MM.1S (cell line): Measurements from ENCODE around the gene EBF3.

Experiments used
- DNase-seq: peaks from one replicate; pipeline ENCODE4 v3.0.0-alpha.2; 2015
- H2AFZ ChIP-seq: fragments of 300-600 bp; sonication (generic); 2 replicates; pipeline ENCODE4 v1.6.0; 2016; ENCODE audit warnings: antibody characterized with exemption, low read length
- H3F3A ChIP-seq: fragments of 300-600 bp; sonication (generic); 2 replicates; pipeline ENCODE4 v1.6.1; 2016; ENCODE audit warnings: mild to moderate bottlenecking, antibody characterized with exemption, low read length, moderate library complexity, mixed read lengths; ENCODE audit not compliant: insufficient read depth
- H3K27ac ChIP-seq: fragments of 300-600 bp; sonication (generic); 2 replicates; pipeline ENCODE4 v1.5.1; 2016; ENCODE audit warnings: mild to moderate bottlenecking, low read length
- H3K27me3 ChIP-seq: fragments of 300-600 bp; sonication (generic); replicated peaks from 2 replicates; pipeline ENCODE4 v1.6.0; 2016; ENCODE audit warnings: low read length; ENCODE audit not compliant: insufficient read depth
- H3K36me3 ChIP-seq: fragments of 300-600 bp; sonication (generic); replicated peaks from 2 replicates; pipeline ENCODE4 v1.6.1; 2016; ENCODE audit warnings: mild to moderate bottlenecking, low read length, mixed read lengths; ENCODE audit not compliant: insufficient read depth
- H3K4me1 ChIP-seq: fragments of 300-600 bp; sonication (generic); 2 replicates; pipeline ENCODE4 v1.6.1; 2016; ENCODE audit warnings: low read length, mixed read lengths
- H3K4me2 ChIP-seq: fragments of 300-600 bp; sonication (generic); 2 replicates; pipeline ENCODE4 v1.6.0; 2016; ENCODE audit warnings: low read depth, low read length
- H3K4me3 ChIP-seq: fragments of 300-600 bp; sonication (generic); 2 replicates; pipeline ENCODE4 v1.5.1; 2016; ENCODE audit warnings: low read length, mixed read lengths
- H3K79me2 ChIP-seq: fragments of 300-600 bp; sonication (generic); 2 replicates; pipeline ENCODE4 v1.6.1; 2016; ENCODE audit warnings: mixed run types, low read length, mixed read lengths
- H3K9ac ChIP-seq: fragments of 300-600 bp; sonication (generic); 2 replicates; pipeline ENCODE4 v1.6.1; 2016; ENCODE audit warnings: low read length, mixed read lengths
- H3K9me2 ChIP-seq: fragments of 300-600 bp; sonication (generic); replicated peaks from 2 replicates; pipeline ENCODE4 v1.6.1; 2016; ENCODE audit warnings: mild to moderate bottlenecking, low read length, mixed read lengths; ENCODE audit not compliant: insufficient read depth
- H3K9me3 ChIP-seq: fragments of 300-600 bp; sonication (generic); replicated peaks from 2 replicates; pipeline ENCODE4 v1.6.1; 2016; ENCODE audit warnings: mild to moderate bottlenecking, low read length, mixed read lengths; ENCODE audit not compliant: insufficient read depth
- H4K20me1 ChIP-seq: fragments of 300-600 bp; sonication (generic); 2 replicates; pipeline ENCODE4 v1.6.1; 2016; ENCODE audit warnings: mild to moderate bottlenecking, low read length, moderate library complexity, mixed read lengths; ENCODE audit not compliant: insufficient read depth
- CTCF ChIP-seq: fragments of 300-600 bp; sonication (generic); IDR thresholded peaks from 2 replicates; pipeline ENCODE4 v1.5.1; 2016; ENCODE audit warnings: antibody characterized with exemption, low read length, mixed read lengths
- EZH2 ChIP-seq: fragments of 300-600 bp; sonication (generic); optimal IDR thresholded peaks from 2 replicates; pipeline ENCODE3; 2017; ENCODE audit warnings: low read depth, mild to moderate bottlenecking, antibody characterized with exemption, low read length, mixed read lengths
- EZH2phosphoT487 ChIP-seq: fragments of 300-600 bp; sonication (generic); IDR thresholded peaks from 2 replicates; pipeline ENCODE4 v1.6.1; 2018; ENCODE audit warnings: antibody characterized with exemption, low read length

The EBF3 gene

GRCh38 chr10:129951101-129951969 lies 12.7 kb downstream of the EBF3 start:
- H2AFZ ChIP-seq, result no peak overlapping the region
- no peaks in the 10 kb centered on the region for H4K20me1 ChIP-seq
- TF ChIP-seq CTCF (no peak), EZH2phosphoT487 (no peak), EZH2 (no peak)
- DNase-seq, result no peak
- H3K27ac ChIP-seq, result no peak overlapping the region
- H3F3A ChIP-seq, result no peaks in the 10 kb centered on the region
- H3K4me3 ChIP-seq, result no peak overlapping the region
- H3K9me2 ChIP-seq, result no peaks in the 10 kb centered on the region
- H3K79me2 ChIP-seq, result no peaks in the 10 kb centered on the region
- H3K4me2 ChIP-seq, result no peak overlapping the region
- no peaks in the 10 kb centered on the region for H3K4me1 ChIP-seq
- no peaks in the 10 kb centered on the region for H3K36me3 ChIP-seq
- no peaks in the 10 kb centered on the region for H3K9me3 ChIP-seq
- H3K9ac ChIP-seq, result no peak overlapping the region
- no peaks in the 10 kb centered on the region for H3K27me3 ChIP-seq

GRCh38 chr10:129950676-129951075 lies 13.4 kb downstream of the EBF3 start:
- Histone ChIP-seq H3K4me1 (no peaks in the 10 kb centered on the region), H3K79me2 (no peaks in the 10 kb centered on the region), H4K20me1 (no peaks in the 10 kb centered on the region), H3K9me2 (no peaks in the 10 kb centered on the region), H3K9ac (no peak overlapping the region), H3K27ac (no peak overlapping the region), H3K36me3 (no peaks in the 10 kb centered on the region), H3K9me3 (no peaks in the 10 kb centered on the region), H3K4me3 (no peak overlapping the region), H2AFZ (no peak overlapping the region), H3K4me2 (no peak overlapping the region), H3F3A (no peaks in the 10 kb centered on the region), H3K27me3 (peaks cover 6% of the 10 kb centered on the region; the same call in 1 of the 2 replicates)
- no peak for TF ChIP-seq EZH2phosphoT487
- TF ChIP-seq CTCF, result no peak
- no peak for TF ChIP-seq EZH2
- no peak for DNase-seq

- Histone ChIP-seq H3K9ac (no peak overlapping the region), H2AFZ (no peak overlapping the region), H3K4me3 (no peak overlapping the region), H4K20me1 (no peaks in the 10 kb centered on the region), H3K4me2 (no peak overlapping the region), H3K4me1 (no peaks in the 10 kb centered on the region), H3F3A (no peaks in the 10 kb centered on the region), H3K9me2 (no peaks in the 10 kb centered on the region), H3K9me3 (no peaks in the 10 kb centered on the region), H3K36me3 (no peaks in the 10 kb centered on the region), H3K27me3 (peaks cover 10% of the 10 kb centered on the region; the same call in 1 of the 2 replicates), H3K79me2 (no peaks in the 10 kb centered on the region), H3K27ac (no peak overlapping the region)
- no peak for DNase-seq
- TF ChIP-seq EZH2phosphoT487 (no peak), EZH2 (no peak), CTCF (no peak)
These were observed 14.2 kb downstream of the EBF3 start for GRCh38 chr10:129949891-129950291.
